Panc1 (cell line): ENCODE data around the gene HBP1. TPM values are rescaled to one million over a fixed set of nuclear protein-coding genes. Genes with fewer than 3 reads are reported as not detected.

Source experiments
- ATAC-seq: fragments of 200-7000 bp; cut with Tn5 transposase; 2 replicates; pipeline ENCODE4 v1.9.1; 2020; ENCODE audit warnings: mild to moderate bottlenecking, moderate library complexity
- BruUV-seq: library from RNA; stranded (reverse); fragments of 400-500 nt; replicated peaks from 2 replicates; lab custom pipeline; 2021; lab: Mats Ljungman, UMichigan
- CTCF ChIA-PET: fragments of 300-600 bp; sonication (Branson Sonifier 250); formaldehyde crosslinking; loops from one replicate; lab custom pipeline; 2022; ENCODE audit warnings: antibody characterized with exemption; lab: Charles Lee
- POLR2A ChIA-PET: fragments of 300-600 bp; sonication (Branson Sonifier 250); formaldehyde crosslinking; loops from one replicate; lab custom pipeline; 2022; ENCODE audit warnings: antibody characterized with exemption; lab: Charles Lee
- DNase-seq: peaks from one replicate; pipeline ENCODE4 v3.0.0-alpha.2; 2010; ENCODE audit warnings: low read depth, low spot score
- H3K27ac ChIP-seq: 2 replicates; pipeline ENCODE4 v1.5.1; 2011; ENCODE audit warnings: mild to moderate bottlenecking, low read length, inconsistent platforms
- H3K27me3 ChIP-seq: fragments of 200-500 bp; sonication (Bioruptor generic); 2 replicates; pipeline ENCODE4 v1.6.0; 2014; ENCODE audit warnings: low read length, inconsistent platforms; ENCODE audit not compliant: control insufficient read depth, insufficient read depth
- H3K36me3 ChIP-seq: fragments of 200-500 bp; sonication (Bioruptor generic); 2 replicates; pipeline ENCODE4 v1.5.1; 2014; ENCODE audit warnings: inconsistent platforms, mild to moderate bottlenecking, low read length, moderate library complexity; ENCODE audit not compliant: control insufficient read depth, insufficient read depth
- H3K4me1 ChIP-seq: 2 replicates; pipeline ENCODE4 v1.5.1; 2011; ENCODE audit warnings: inconsistent platforms, mild to moderate bottlenecking, low read length, moderate library complexity; ENCODE audit not compliant: control insufficient read depth, insufficient read depth
- H3K4me3 ChIP-seq, 2 experiments: 2 replicates each; pipeline ENCODE4 v1.5.1; 2011 to 2012; ENCODE audit warnings: low read depth in 2 of 2, low read length in 2 of 2, mild to moderate bottlenecking in 2 of 2, inconsistent platforms in 1 of 2, moderate library complexity in 1 of 2
- H3K9me3 ChIP-seq: fragments of 200-500 bp; sonication (Bioruptor generic); 2 replicates; pipeline ENCODE4 v1.5.1; 2014; ENCODE audit warnings: low read depth, mild to moderate bottlenecking, inconsistent platforms, low read length, moderate library complexity; ENCODE audit not compliant: control insufficient read depth, insufficient read depth
- CTCF ChIP-seq: fragments of 450-650 bp; IDR thresholded peaks from 2 replicates; pipeline ENCODE4 v1.5.1; 2017; ENCODE audit warnings: mild to moderate bottlenecking
- POLR2AphosphoS5 ChIP-seq: IDR thresholded peaks from 2 replicates; pipeline ENCODE4 v1.6.1; 2012; ENCODE audit warnings: mild to moderate bottlenecking, low read depth, low read length, moderate library complexity
- REST ChIP-seq, 2 experiments: IDR thresholded peaks; 2 replicates each; pipeline ENCODE4 v1.6.1; 2011 to 2012; ENCODE audit warnings: low read depth in 2 of 2, control low read depth in 1 of 2, low read length in 1 of 2, mild to moderate bottlenecking in 1 of 2, moderate library complexity in 1 of 2; ENCODE audit not compliant: insufficient read depth in 1 of 2
- SIN3A ChIP-seq: IDR thresholded peaks from 2 replicates; pipeline ENCODE4 v1.6.1; 2012; ENCODE audit warnings: low read depth, mild to moderate bottlenecking, low read length, moderate library complexity, borderline replicate concordance; ENCODE audit not compliant: insufficient read depth
- TCF7L2 ChIP-seq: IDR thresholded peaks from 2 replicates; pipeline ENCODE4 v1.6.1; 2011; ENCODE audit warnings: mild to moderate bottlenecking, low read depth, low read length, inconsistent platforms
- in situ Hi-C: cut with HindIII; loops from 2 replicates; pipeline ENCODE4 v1.10.0; 2016; ENCODE audit warnings: low sequenced_read_pairs, low pct_unique_long_range_greater_than_20kb
- intact Hi-C: fragments of 100-400 bp; cut with micrococcal nuclease; formaldehyde crosslinking; loops from one replicate; pipeline ENCODE4 v1.10.0; 2022; ENCODE audit not compliant: unreplicated experiment
- total RNA-seq: library from RNA; stranded (reverse); gene quantifications from one replicate; pipeline ENCODE4 v1.2.1, GENCODE V29; 2021; ENCODE audit not compliant: unreplicated experiment

Gene HBP1
- total RNA-seq, 1 experiment from 2014 or later = 28.1 TPM

GRCh38 chr7:107161415-107161814 is 7.4 kb upstream of the HBP1 start:
- no peak for TF ChIP-seq SIN3A
- TF ChIP-seq CTCF = no peak
- no peak for TF ChIP-seq POLR2AphosphoS5
- BruUV-seq = no TSS peak
- no peak overlapping the region for H3K4me3 ChIP-seq
- no peaks in the 10 kb centered on the region for H3K4me1 ChIP-seq
- DNase-seq = no peak
- CTCF ChIA-PET = no interaction called here
- ATAC-seq = no peak
- POLR2A ChIA-PET = no interaction called here
- H3K36me3 ChIP-seq = no peaks in the 10 kb centered on the region
- intact Hi-C loops (no loop called here), in situ Hi-C loops (no loop called here)
- no peak overlapping the region for H3K27ac ChIP-seq
- no peaks in the 10 kb centered on the region for H3K9me3 ChIP-seq
- peaks cover 26% of the 10 kb centered on the region for H3K27me3 ChIP-seq

- peaks cover 22% of the 10 kb centered on the region for H3K27me3 ChIP-seq
- no peak overlapping the region for H3K27ac ChIP-seq
- CTCF ChIA-PET = no interaction called here
- POLR2A ChIA-PET = no interaction called here
- intact Hi-C loops (no loop called here), in situ Hi-C loops (no loop called here)
- no peak overlapping the region for H3K4me3 ChIP-seq
- H3K9me3 ChIP-seq = no peaks in the 10 kb centered on the region
- no peaks in the 10 kb centered on the region for H3K36me3 ChIP-seq
- BruUV-seq = no TSS peak
- DNase-seq (no peak), ATAC-seq (no peak)
- peaks cover 4% of the 10 kb centered on the region; the same call in 1 of the 2 replicates for H3K4me1 ChIP-seq
- TF ChIP-seq SIN3A (no peak), POLR2AphosphoS5 (no peak), TCF7L2 (no peak), REST (IDR thresholded peaks at IDR 0.05; ENCODE audit: insufficient read depth in 1 of 2, low read depth in 2 of 2, low read length in 1 of 2) (no peak), CTCF (no peak)
These were observed 6.3 kb upstream of the HBP1 start for GRCh38 chr7:107162475-107162874.
